ENCODE measurements around the gene TFDP1. TPM values are rescaled to one million over a fixed set of nuclear protein-coding genes. Genes with fewer than 3 reads are reported as not detected.

Gene TFDP1
- total and polyA plus RNA-seq, 9 donors = 29.7 to 73.9 (median 59.5) TPM

GRCh38 chr13:113540523-113540922 lies 44.0 kb upstream of the TFDP1 start:
- no peak for DNase-seq
- Histone ChIP-seq H3K36me3 (ENCODE audit: control insufficient read depth, insufficient read depth, low read length) (peaks cover 39% of the 10 kb centered on the region), H3K27me3 (ENCODE audit: control insufficient read depth, insufficient read depth, low read length) (no peaks in the 10 kb centered on the region), H3K27ac (ENCODE audit: low read length) (no peak overlapping the region), H3K4me1 (ENCODE audit: control insufficient read depth, insufficient read depth, low read length) (peaks cover 14% of the 10 kb centered on the region), H3K9me3 (replicated peaks; ENCODE audit: control insufficient read depth, low read depth, low read length) (no peaks in the 10 kb centered on the region), H3K4me3 (ENCODE audit: low read length) (no peak overlapping the region)
- 92% methylated on average over 8 of the region's 10 CpGs for WGBS (ENCODE audit: insufficient coverage)

- H3K9me3 ChIP-seq (replicated peaks; ENCODE audit: control insufficient read depth, low read depth, low read length) = no peaks in the 10 kb centered on the region
- peaks cover 37% of the 10 kb centered on the region for H3K4me1 ChIP-seq (ENCODE audit: control insufficient read depth, insufficient read depth, low read length)
- no peaks in the 10 kb centered on the region for H3K27me3 ChIP-seq (ENCODE audit: control insufficient read depth, insufficient read depth, low read length)
- peaks cover 35% of the 10 kb centered on the region for H3K36me3 ChIP-seq (ENCODE audit: control insufficient read depth, insufficient read depth, low read length)
- WGBS (ENCODE audit: insufficient coverage) = 85% methylated on average over 2 of the region's 21 CpGs
- no peak for DNase-seq
- H3K4me3 ChIP-seq (ENCODE audit: low read length) = no peak overlapping the region
- H3K27ac ChIP-seq (ENCODE audit: low read length) = no peak overlapping the region
Observed at GRCh38 chr13:113542751-113543424, 41.7 kb upstream of the TFDP1 start.

GRCh38 chr13:113544071-113544891 lies 40.3 kb upstream of the TFDP1 start:
- Histone ChIP-seq H3K9me3 (replicated peaks; ENCODE audit: control insufficient read depth, low read depth, low read length) (no peaks in the 10 kb centered on the region), H3K36me3 (ENCODE audit: control insufficient read depth, insufficient read depth, low read length) (peaks cover 28% of the 10 kb centered on the region), H3K4me3 (ENCODE audit: low read length) (no peak overlapping the region), H3K27me3 (ENCODE audit: control insufficient read depth, insufficient read depth, low read length) (no peaks in the 10 kb centered on the region), H3K27ac (ENCODE audit: low read length) (no peak overlapping the region), H3K4me1 (ENCODE audit: control insufficient read depth, insufficient read depth, low read length) (peaks cover 46% of the 10 kb centered on the region)
- 87% methylated on average over 36 of the region's 37 CpGs for WGBS (ENCODE audit: insufficient coverage)
- no peak for DNase-seq

- DNase-seq = no peak
- H3K27ac ChIP-seq (ENCODE audit: low read length) = no peak overlapping the region
- WGBS (ENCODE audit: insufficient coverage) = 70% methylated on average over 2 of the region's 10 CpGs
- no peaks in the 10 kb centered on the region for H3K27me3 ChIP-seq (ENCODE audit: control insufficient read depth, insufficient read depth, low read length)
- no peaks in the 10 kb centered on the region for H3K9me3 ChIP-seq (replicated peaks; ENCODE audit: control insufficient read depth, low read depth, low read length)
- peaks cover 24% of the 10 kb centered on the region for H3K36me3 ChIP-seq (ENCODE audit: control insufficient read depth, insufficient read depth, low read length)
- peaks cover 46% of the 10 kb centered on the region for H3K4me1 ChIP-seq (ENCODE audit: control insufficient read depth, insufficient read depth, low read length)
- H3K4me3 ChIP-seq (ENCODE audit: low read length) = no peak overlapping the region
Observed at GRCh38 chr13:113544896-113545295, 39.7 kb upstream of the TFDP1 start.

- H3K36me3 ChIP-seq (ENCODE audit: control insufficient read depth, insufficient read depth, low read length) = peaks cover 21% of the 10 kb centered on the region
- peaks cover 46% of the 10 kb centered on the region for H3K4me1 ChIP-seq (ENCODE audit: control insufficient read depth, insufficient read depth, low read length)
- no peak overlapping the region for H3K4me3 ChIP-seq (ENCODE audit: low read length)
- H3K27me3 ChIP-seq (ENCODE audit: control insufficient read depth, insufficient read depth, low read length) = no peaks in the 10 kb centered on the region
- H3K9me3 ChIP-seq (replicated peaks; ENCODE audit: control insufficient read depth, low read depth, low read length) = no peaks in the 10 kb centered on the region
- WGBS (ENCODE audit: insufficient coverage) = 18% methylated on average over 4 of the region's 5 CpGs
- H3K27ac ChIP-seq (ENCODE audit: low read length) = no peak overlapping the region
- DNase-seq = peak; percentile 73
Observed at GRCh38 chr13:113545455-113545930, 39.1 kb upstream of the TFDP1 start.

GRCh38 chr13:113545931-113546516 lies 38.5 kb upstream of the TFDP1 start:
- no peak overlapping the region for H3K4me3 ChIP-seq (ENCODE audit: low read length)
- peak overlapping the region; percentile 42 for H3K27ac ChIP-seq (ENCODE audit: low read length)
- no peaks in the 10 kb centered on the region for H3K9me3 ChIP-seq (replicated peaks; ENCODE audit: control insufficient read depth, low read depth, low read length)
- WGBS (ENCODE audit: insufficient coverage) = 54% methylated on average over 22 of the region's 22 CpGs
- H3K4me1 ChIP-seq (ENCODE audit: control insufficient read depth, insufficient read depth, low read length) = peaks cover 46% of the 10 kb centered on the region
- H3K27me3 ChIP-seq (ENCODE audit: control insufficient read depth, insufficient read depth, low read length) = no peaks in the 10 kb centered on the region
- no peak for DNase-seq
- peaks cover 18% of the 10 kb centered on the region for H3K36me3 ChIP-seq (ENCODE audit: control insufficient read depth, insufficient read depth, low read length)

- peaks cover 46% of the 10 kb centered on the region for H3K4me1 ChIP-seq (ENCODE audit: control insufficient read depth, insufficient read depth, low read length)
- DNase-seq = peak; percentile 70
- no peaks in the 10 kb centered on the region for H3K9me3 ChIP-seq (replicated peaks; ENCODE audit: control insufficient read depth, low read depth, low read length)
- 46% methylated on average over 19 of the region's 19 CpGs for WGBS (ENCODE audit: insufficient coverage)
- no peaks in the 10 kb centered on the region for H3K27me3 ChIP-seq (ENCODE audit: control insufficient read depth, insufficient read depth, low read length)
- peak overlapping the region; percentile 42 for H3K27ac ChIP-seq (ENCODE audit: low read length)
- peaks cover 25% of the 10 kb centered on the region for H3K36me3 ChIP-seq (ENCODE audit: control insufficient read depth, insufficient read depth, low read length)
- no peak overlapping the region for H3K4me3 ChIP-seq (ENCODE audit: low read length)
Observed at GRCh38 chr13:113546571-113547237, 37.8 kb upstream of the TFDP1 start.

- peak overlapping the region; percentile 42 for H3K27ac ChIP-seq (ENCODE audit: low read length)
- peak; percentile 82 for DNase-seq
- WGBS (ENCODE audit: insufficient coverage) = 40% methylated on average over 25 of the region's 27 CpGs
- no peaks in the 10 kb centered on the region for H3K27me3 ChIP-seq (ENCODE audit: control insufficient read depth, insufficient read depth, low read length)
- H3K9me3 ChIP-seq (replicated peaks; ENCODE audit: control insufficient read depth, low read depth, low read length) = no peaks in the 10 kb centered on the region
- H3K4me1 ChIP-seq (ENCODE audit: control insufficient read depth, insufficient read depth, low read length) = peaks cover 46% of the 10 kb centered on the region
- H3K36me3 ChIP-seq (ENCODE audit: control insufficient read depth, insufficient read depth, low read length) = peaks cover 29% of the 10 kb centered on the region
- no peak overlapping the region for H3K4me3 ChIP-seq (ENCODE audit: low read length)
Observed at GRCh38 chr13:113547238-113547971, 37.1 kb upstream of the TFDP1 start.

- peak; percentile 31 for DNase-seq
- no peak overlapping the region for H3K4me3 ChIP-seq (ENCODE audit: low read length)
- H3K36me3 ChIP-seq (ENCODE audit: control insufficient read depth, insufficient read depth, low read length) = peaks cover 28% of the 10 kb centered on the region
Observed at GRCh38 chr13:113548171-113548641, 36.3 kb upstream of the TFDP1 start.

More at GRCh38 chr13:113548171-113548641, 36.3 kb upstream of the TFDP1 start:
- H3K9me3 ChIP-seq (replicated peaks; ENCODE audit: control insufficient read depth, low read depth, low read length) = no peaks in the 10 kb centered on the region
- H3K4me1 ChIP-seq (ENCODE audit: control insufficient read depth, insufficient read depth, low read length) = peaks cover 46% of the 10 kb centered on the region
- H3K27ac ChIP-seq (ENCODE audit: low read length) = peak overlapping the region; percentile 9
- WGBS (ENCODE audit: insufficient coverage) = 67% methylated on average over 26 of the region's 32 CpGs
- H3K27me3 ChIP-seq (ENCODE audit: control insufficient read depth, insufficient read depth, low read length) = no peaks in the 10 kb centered on the region
